GM20000 (cell line): Measurements from ENCODE around the gene MKI67.

Source experiments
- DNase-seq: peaks from one replicate; pipeline ENCODE4 v3.0.0; 2012; ENCODE audit warnings: low spot score
- TF ChIP-seq, protein P1 (sequence below): IDR thresholded peaks from 2 replicates; pipeline ENCODE4 v1.5.1; 2012; ENCODE audit warnings: mild to moderate bottlenecking, control low read depth; ENCODE audit errors: extremely low read depth, missing control alignments

Gene MKI67

DNA sequence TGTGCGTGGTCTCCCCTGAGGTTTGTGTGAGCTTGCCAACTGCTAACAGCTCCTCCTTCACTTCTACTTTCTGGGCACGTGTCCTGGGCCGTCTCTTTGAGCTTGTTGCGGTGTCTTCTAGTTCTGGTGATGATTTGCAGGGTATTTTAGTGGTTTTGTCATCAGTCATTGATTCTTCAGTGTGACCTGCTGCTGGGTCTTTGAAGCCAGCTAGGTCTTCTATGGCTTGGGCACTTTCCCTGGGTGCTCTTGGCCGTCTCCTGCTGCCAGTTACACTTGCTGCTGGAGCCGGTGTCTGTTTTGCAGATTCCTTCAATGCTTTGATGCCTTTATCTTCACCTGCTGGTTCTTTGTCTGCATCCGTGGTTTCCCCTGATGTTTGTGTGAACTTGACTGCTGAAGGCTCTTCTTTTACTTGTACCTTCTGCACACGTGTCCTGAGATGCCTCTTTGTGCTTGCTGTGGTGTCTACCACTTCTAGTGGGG lies 23.0 kb downstream of the MKI67 start:
- no peak for DNase-seq
- TF ChIP-seq, protein P1, sequence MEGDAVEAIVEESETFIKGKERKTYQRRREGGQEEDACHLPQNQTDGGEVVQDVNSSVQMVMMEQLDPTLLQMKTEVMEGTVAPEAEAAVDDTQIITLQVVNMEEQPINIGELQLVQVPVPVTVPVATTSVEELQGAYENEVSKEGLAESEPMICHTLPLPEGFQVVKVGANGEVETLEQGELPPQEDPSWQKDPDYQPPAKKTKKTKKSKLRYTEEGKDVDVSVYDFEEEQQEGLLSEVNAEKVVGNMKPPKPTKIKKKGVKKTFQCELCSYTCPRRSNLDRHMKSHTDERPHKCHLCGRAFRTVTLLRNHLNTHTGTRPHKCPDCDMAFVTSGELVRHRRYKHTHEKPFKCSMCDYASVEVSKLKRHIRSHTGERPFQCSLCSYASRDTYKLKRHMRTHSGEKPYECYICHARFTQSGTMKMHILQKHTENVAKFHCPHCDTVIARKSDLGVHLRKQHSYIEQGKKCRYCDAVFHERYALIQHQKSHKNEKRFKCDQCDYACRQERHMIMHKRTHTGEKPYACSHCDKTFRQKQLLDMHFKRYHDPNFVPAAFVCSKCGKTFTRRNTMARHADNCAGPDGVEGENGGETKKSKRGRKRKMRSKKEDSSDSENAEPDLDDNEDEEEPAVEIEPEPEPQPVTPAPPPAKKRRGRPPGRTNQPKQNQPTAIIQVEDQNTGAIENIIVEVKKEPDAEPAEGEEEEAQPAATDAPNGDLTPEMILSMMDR = no peak

DNA sequence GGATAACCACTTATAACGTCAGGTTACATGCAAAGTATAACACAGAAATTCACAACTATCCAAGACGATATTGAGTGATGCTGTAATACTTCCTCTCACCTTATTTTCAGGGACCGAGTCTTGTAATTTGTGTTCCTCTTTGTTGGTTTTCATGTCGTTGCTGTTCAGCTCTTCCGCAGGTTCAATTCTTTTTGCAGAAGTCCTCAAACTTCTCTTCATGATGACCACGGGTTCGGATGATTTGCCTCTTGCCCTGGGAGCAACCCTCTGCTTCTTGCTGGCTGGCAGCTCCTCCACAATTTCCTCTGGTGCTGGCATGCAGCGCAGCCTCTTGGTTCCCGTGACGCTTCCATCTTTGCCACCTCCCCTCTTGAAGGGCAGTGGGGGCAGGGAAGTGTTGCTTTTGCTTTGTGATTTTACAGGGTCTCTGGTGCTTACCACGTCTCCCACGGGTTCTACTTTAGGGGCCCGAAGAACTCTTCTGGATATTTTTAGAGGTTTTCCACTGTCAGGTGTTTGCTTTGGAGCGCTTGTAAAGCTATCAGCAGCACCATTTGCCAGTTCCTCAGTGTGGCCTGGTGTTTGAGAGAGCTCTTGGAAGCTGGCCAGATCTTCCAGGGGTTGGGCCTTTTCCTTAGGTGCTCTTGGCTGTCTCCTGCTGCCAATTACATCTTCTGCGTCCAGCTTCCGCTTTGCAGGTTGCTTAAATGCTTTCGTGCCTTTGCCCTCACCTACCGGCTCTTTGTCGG lies 23.6 kb downstream of the MKI67 start:
- DNase-seq = no peak
- TF ChIP-seq, protein P1 = no peak

DNA sequence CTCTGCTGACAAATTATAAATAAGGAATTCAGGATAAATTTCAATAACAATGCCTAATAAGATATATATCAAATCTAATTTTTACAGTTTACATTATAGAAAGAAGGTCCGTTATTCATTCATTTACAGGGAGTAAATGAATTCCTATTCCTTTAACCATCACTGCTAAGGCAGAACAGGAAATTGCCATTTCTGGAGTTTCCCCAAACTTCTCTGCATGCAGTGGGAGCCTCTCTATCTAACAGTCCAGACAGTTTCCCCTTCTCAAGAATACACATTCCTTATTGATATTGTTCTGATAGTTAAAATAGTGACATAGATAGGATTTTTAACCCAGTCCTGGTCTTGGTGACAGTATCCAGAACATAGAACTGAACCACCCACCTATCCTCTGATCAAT lies 24.3 kb downstream of the MKI67 start:
- DNase-seq = no peak
- TF ChIP-seq, protein P1 = no peak

DNA sequence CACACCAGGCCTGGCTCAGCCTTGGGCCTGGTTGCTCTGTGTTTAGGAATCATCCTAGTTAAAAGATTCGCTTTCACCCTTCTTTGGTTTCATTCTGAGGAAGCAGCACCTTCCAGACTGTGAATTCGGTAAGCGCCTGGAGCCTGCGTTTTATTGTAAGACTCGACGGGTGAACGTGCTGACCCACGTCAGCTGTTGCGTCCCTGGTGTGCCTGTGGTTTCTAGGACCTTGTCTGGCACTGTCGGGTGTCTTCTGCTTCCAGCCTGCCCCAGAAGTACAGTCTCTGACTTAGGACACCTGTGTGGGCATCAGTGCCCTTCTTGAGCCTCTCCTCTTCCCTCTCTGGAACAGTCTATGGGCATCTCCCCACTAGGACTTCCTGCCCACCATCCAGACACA lies 26.3 kb downstream of the MKI67 start:
- no peak for DNase-seq
- TF ChIP-seq, protein P1 = no peak

DNA sequence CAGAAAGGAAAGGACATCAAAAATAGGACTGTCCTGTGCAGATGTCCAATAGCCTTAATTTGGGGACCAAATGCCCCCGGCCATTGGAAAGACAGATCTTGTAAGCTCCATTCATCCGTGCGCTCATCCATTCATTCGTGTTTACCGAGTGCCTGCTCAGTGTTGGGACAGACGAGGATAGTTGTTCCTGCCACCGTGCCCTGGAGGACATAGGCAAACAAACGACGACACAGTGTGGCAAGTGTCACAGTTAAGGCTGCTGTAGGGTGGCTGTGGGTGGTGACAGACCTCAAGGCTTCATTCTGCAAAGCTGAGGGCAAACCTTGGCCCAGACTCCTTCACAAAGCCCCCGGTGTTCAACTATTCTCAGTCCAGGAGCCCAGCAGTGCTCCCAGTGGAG lies 27.6 kb downstream of the MKI67 start:
- TF ChIP-seq, protein P1 = no peak
- no peak for DNase-seq

DNA sequence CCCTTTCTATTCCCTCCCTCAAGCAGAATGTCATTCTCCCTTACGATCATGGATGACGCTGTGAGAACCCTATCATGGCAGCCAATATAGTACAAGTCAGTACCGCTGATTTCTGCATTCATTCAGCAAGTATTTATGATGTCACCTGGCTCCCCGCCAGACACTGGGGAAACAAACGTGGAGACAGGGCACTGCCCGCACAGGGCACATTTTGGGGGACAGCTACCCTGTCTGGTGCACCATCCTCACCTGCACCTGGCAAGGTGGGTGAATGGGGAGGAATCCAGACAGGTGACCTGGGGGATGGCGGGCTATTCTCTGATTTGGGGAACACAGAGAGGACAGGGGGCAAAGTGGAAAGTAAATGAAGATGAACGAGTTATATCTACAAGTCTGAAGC lies 28.4 kb downstream of the MKI67 start:
- DNase-seq = no peak
- TF ChIP-seq, protein P1 = no peak

DNA sequence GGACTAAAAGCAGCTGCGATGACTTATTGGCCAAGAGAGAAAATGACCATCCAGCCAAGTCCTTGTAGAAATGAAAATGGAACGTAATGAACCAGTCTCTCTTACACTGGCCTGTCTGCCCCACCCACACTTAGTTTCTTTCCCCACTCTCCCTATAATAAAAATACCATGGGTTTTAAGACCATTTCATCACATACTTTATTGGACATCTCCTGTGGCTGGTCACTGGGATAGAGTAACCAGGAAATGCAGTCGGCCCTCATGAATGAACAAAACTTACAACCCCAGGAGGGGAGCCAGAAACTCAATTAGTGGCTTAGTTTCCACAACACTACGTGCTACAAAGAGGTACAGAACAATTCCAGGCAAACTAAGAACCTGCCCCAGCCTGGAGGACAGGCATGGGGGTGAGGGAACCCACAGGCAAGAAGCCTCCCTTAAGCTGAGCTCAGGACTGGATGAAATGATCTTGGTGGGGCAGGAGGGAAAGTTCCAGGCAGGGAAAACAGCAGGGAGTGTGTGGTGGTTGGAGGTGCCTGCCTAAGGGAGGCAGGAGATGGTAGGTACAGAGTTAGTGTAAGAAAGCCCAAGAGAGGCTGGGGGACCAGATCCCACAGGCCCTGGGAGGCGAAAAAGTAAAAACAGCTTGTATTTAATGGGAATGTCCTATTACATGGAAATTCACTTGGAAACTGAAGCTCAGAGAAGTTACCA lies 29.6 kb downstream of the MKI67 start:
- DNase-seq = no peak
- TF ChIP-seq, protein P1 = no peak
